CD4-positive, alpha-beta T cell (primary cell): ENCODE data around the gene SYPL1. TPM values are rescaled to one million over a fixed set of nuclear protein-coding genes. Genes with fewer than 3 reads are reported as not detected.

Experiments
- ATAC-seq: fragments of 200-7000 bp; cut with Tn5 transposase; one replicate; pipeline ENCODE4 v1.10.0; 2022; ENCODE audit warnings: mild to moderate bottlenecking; ENCODE audit not compliant: poor library complexity
- CTCF ChIA-PET: fragments of 350-600 bp; sonication (Branson Sonifier 250); formaldehyde crosslinking; loops from one replicate; lab custom pipeline; 2021; ENCODE audit warnings: antibody characterized with exemption, inconsistent platforms; lab: Charles Lee
- POLR2A ChIA-PET: fragments of 350-600 bp; sonication (Branson Sonifier 250); formaldehyde crosslinking; loops from one replicate; lab custom pipeline; 2021; ENCODE audit warnings: antibody characterized with exemption, inconsistent platforms; lab: Charles Lee
- DNase-seq, 14 experiments: peaks; one replicate each; pipeline ENCODE4 v3.0.0-alpha.2; 2013 to 2020; ENCODE audit warnings: mixed read lengths in 2 of 14
- H3K27ac ChIP-seq, 2 donors: one replicate each; pipeline versions ENCODE4 v1.5.1 to v1.7.0; 2013; ENCODE audit warnings: low read length in 2 of 2, low read depth in 1 of 2, mild to moderate bottlenecking in 1 of 2
- H3K27me3 ChIP-seq, 2 experiments: 1 replicate in 1 of 2; 2 replicates in 1 of 2; pipeline versions ENCODE4 v1.6.1 to v1.7.0; 2013; ENCODE audit warnings: low read length in 2 of 2, control low read depth in 1 of 2, mild to moderate bottlenecking in 1 of 2, moderate library complexity in 1 of 2; ENCODE audit not compliant: insufficient read depth in 2 of 2, control insufficient read depth in 1 of 2
- H3K36me3 ChIP-seq: one replicate; pipeline ENCODE4 v1.6.1; 2013; ENCODE audit warnings: low read length, control low read depth; ENCODE audit not compliant: insufficient read depth
- H3K4me1 ChIP-seq: one replicate; pipeline ENCODE4 v1.6.1; 2013; ENCODE audit warnings: low read length, control low read depth; ENCODE audit not compliant: insufficient read depth
- H3K4me3 ChIP-seq: one replicate; pipeline ENCODE4 v1.5.1; 2013; ENCODE audit warnings: mild to moderate bottlenecking, low read length, moderate library complexity
- H3K9me3 ChIP-seq, 2 experiments: 1 replicate in 1 of 2; 2 replicates in 1 of 2; pipeline versions ENCODE4 v1.6.1 to v1.7.0; 2013; ENCODE audit warnings: low read length in 2 of 2, mild to moderate bottlenecking in 2 of 2, control low read depth in 1 of 2, moderate library complexity in 1 of 2; ENCODE audit not compliant: control insufficient read depth in 1 of 2, insufficient read depth in 1 of 2
- H3K27ac Mint-ChIP-seq: one replicate; pipeline ENCODE4 v1.8.0; 2020; ENCODE audit warnings: mixed read lengths
- H3K27me3 Mint-ChIP-seq: one replicate; pipeline ENCODE4 v1.8.0; 2021; ENCODE audit warnings: mixed read lengths
- H3K36me3 Mint-ChIP-seq: one replicate; pipeline ENCODE4 v1.8.0; 2021; ENCODE audit warnings: low read depth, mixed read lengths
- H3K4me1 Mint-ChIP-seq: one replicate; pipeline ENCODE4 v1.8.0; 2021; ENCODE audit warnings: low read depth, mixed read lengths
- H3K4me3 Mint-ChIP-seq: one replicate; pipeline ENCODE4 v1.8.0; 2020; ENCODE audit warnings: mild to moderate bottlenecking, mixed read lengths
- H3K9me3 Mint-ChIP-seq: one replicate; pipeline ENCODE4 v1.8.0; 2020; ENCODE audit warnings: mixed read lengths
- intact Hi-C, 2 experiments: fragments of 100-400 bp; cut with DNase I in 1 of 2; cut with micrococcal nuclease in 1 of 2; formaldehyde crosslinking; loops; one replicate each; pipeline versions ENCODE4 v1.15.1 to v1.9.0; 2023 to 2025; cut with DNase I, micrococcal nuclease
- total RNA-seq, 174 experiments: library from RNA in 2 of 174; stranded (reverse) in 2 of 174; gene quantifications; one replicate each; pipeline ENCODE4 v1.2.3 and lab custom pipeline; 2021 to 2026
- TF ChIP-seq, protein P1 (sequence below): fragments of 200-600 bp; IDR thresholded peaks from one replicate; pipeline ENCODE4 v1.8.0; 2022; ENCODE audit warnings: antibody characterized with exemption, mild to moderate bottlenecking

Gene SYPL1
- total RNA-seq, 2 experiments from 2014 or later = 51.2 to 53.1 TPM

DNA sequence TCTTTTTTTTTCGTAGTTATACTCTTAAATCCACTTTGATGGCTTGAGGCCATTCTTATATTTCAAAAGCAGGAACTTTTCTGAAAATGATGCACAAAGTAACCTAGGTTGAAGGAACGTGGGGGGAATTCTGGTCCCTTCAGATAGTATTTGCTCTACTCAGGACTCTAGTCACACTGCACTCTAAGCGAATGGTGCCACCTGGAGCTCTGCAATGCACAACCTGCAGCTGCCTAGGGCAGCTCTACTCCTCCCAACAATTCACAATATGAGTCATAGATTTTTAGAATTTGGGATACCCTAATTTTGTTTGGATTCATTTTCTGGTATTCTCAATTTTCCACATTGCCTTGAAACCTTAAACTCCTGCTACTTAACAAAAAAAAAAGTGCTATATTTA lies 17.3 kb downstream of the SYPL1 start:
- CTCF ChIA-PET = interaction anchor here (1.1 kb wide), 1 partner anchor 24 kb away, joined by 4 read pairs; no protein-coding TSS in a partner anchor
- H3K9me3 Mint-ChIP-seq = no peaks in the 10 kb centered on the region
- H3K36me3 Mint-ChIP-seq = peaks cover 88% of the 10 kb centered on the region
- Histone ChIP-seq H3K27me3 (no peaks in the 10 kb centered on the region), H3K9me3 (no peaks in the 10 kb centered on the region), H3K4me3 (no peak overlapping the region), H3K36me3 (peaks cover 63% of the 10 kb centered on the region), H3K4me1 (no peaks in the 10 kb centered on the region), H3K27ac (no peak overlapping the region)
- H3K27me3 Mint-ChIP-seq = no peaks in the 10 kb centered on the region
- POLR2A ChIA-PET = interaction anchor here (0.7 to 1.9 kb wide), 2 partner anchors 14 to 23 kb away, joined by 3 to 9 read pairs; no protein-coding TSS in a partner anchor
- TF ChIP-seq, protein P1, sequence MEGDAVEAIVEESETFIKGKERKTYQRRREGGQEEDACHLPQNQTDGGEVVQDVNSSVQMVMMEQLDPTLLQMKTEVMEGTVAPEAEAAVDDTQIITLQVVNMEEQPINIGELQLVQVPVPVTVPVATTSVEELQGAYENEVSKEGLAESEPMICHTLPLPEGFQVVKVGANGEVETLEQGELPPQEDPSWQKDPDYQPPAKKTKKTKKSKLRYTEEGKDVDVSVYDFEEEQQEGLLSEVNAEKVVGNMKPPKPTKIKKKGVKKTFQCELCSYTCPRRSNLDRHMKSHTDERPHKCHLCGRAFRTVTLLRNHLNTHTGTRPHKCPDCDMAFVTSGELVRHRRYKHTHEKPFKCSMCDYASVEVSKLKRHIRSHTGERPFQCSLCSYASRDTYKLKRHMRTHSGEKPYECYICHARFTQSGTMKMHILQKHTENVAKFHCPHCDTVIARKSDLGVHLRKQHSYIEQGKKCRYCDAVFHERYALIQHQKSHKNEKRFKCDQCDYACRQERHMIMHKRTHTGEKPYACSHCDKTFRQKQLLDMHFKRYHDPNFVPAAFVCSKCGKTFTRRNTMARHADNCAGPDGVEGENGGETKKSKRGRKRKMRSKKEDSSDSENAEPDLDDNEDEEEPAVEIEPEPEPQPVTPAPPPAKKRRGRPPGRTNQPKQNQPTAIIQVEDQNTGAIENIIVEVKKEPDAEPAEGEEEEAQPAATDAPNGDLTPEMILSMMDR = no peak
- no peak overlapping the region for H3K4me3 Mint-ChIP-seq
- intact Hi-C loops = loop anchor here in 1 of 2 experiments (2.0 kb wide), 1 partner anchor 38 kb away; no protein-coding TSS in a partner anchor
- peak overlapping the region; percentile 20 for H3K27ac Mint-ChIP-seq
- DNase-seq (no peak), ATAC-seq (no peak)
- H3K4me1 Mint-ChIP-seq = peaks cover 10% of the 10 kb centered on the region

GRCh38 chr7:106092204-106092603 lies 19.9 kb downstream of the SYPL1 start:
- Mint-ChIP-seq H3K27me3 (no peaks in the 10 kb centered on the region), H3K4me1 (no peaks in the 10 kb centered on the region), H3K27ac (no peak overlapping the region), H3K36me3 (peaks cover 80% of the 10 kb centered on the region), H3K4me3 (no peak overlapping the region), H3K9me3 (no peaks in the 10 kb centered on the region)
- no peak for ATAC-seq
- DNase-seq = no peak
- CTCF ChIA-PET = interaction anchor here (0.7 kb wide), 1 partner anchor 18 kb away, joined by 3 read pairs; no protein-coding TSS in a partner anchor
- no peak overlapping the region for H3K27ac ChIP-seq
- peaks cover 58% of the 10 kb centered on the region for H3K36me3 ChIP-seq
- H3K9me3 ChIP-seq = no peaks in the 10 kb centered on the region
- no peak overlapping the region for H3K4me3 ChIP-seq
- intact Hi-C loops = no loop called here
- no peaks in the 10 kb centered on the region for H3K27me3 ChIP-seq
- no peaks in the 10 kb centered on the region for H3K4me1 ChIP-seq
- TF ChIP-seq, protein P1 = no peak
- POLR2A ChIA-PET = interaction anchor here (0.7 kb wide), 1 partner anchor 20 kb away, joined by 3 read pairs; no protein-coding TSS in a partner anchor

- intact Hi-C loops = no loop called here
- H3K27ac Mint-ChIP-seq = no peak overlapping the region
- ChIA-PET POLR2A (interaction anchor here (1.0 kb wide), 1 partner anchor 22 kb away, joined by 3 read pairs; no protein-coding TSS in a partner anchor), CTCF (interaction anchor here (0.7 kb wide), 1 partner anchor 9 kb away, joined by 4 read pairs; no protein-coding TSS in a partner anchor)
- TF ChIP-seq, protein P1 = no peak
- Histone ChIP-seq H3K36me3 (peaks cover 38% of the 10 kb centered on the region), H3K4me3 (no peak overlapping the region), H3K27me3 (no peaks in the 10 kb centered on the region), H3K4me1 (no peaks in the 10 kb centered on the region), H3K9me3 (no peaks in the 10 kb centered on the region), H3K27ac (no peak overlapping the region)
- H3K36me3 Mint-ChIP-seq = peaks cover 58% of the 10 kb centered on the region
- no peaks in the 10 kb centered on the region for H3K27me3 Mint-ChIP-seq
- ATAC-seq (no peak), DNase-seq (no peak)
- H3K4me3 Mint-ChIP-seq = no peak overlapping the region
- no peaks in the 10 kb centered on the region for H3K9me3 Mint-ChIP-seq
- H3K4me1 Mint-ChIP-seq = no peaks in the 10 kb centered on the region
These were observed 22.5 kb downstream of the SYPL1 start for GRCh38 chr7:106089647-106090046.
